Smooth muscle cell (in vitro differentiated cells): ENCODE data around the gene ST8SIA6. TPM values are rescaled to one million over a fixed set of nuclear protein-coding genes. Genes with fewer than 3 reads are reported as not detected.
A peak's percentile ranks its signal among the peaks of the same experiment; 100 is the strongest.

Experiments
- DNase-seq: peaks from one replicate; lab custom pipeline; 2025; ENCODE audit not compliant: unreplicated experiment; lab: John Stamatoyannopoulos, UW
- H2AFZ ChIP-seq: fragments of 200-600 bp; sonication (generic); 2 replicates; pipeline ENCODE4 v1.6.0; 2016; ENCODE audit warnings: antibody characterized with exemption, low read depth, mild to moderate bottlenecking
- H3F3A ChIP-seq: fragments of 200-600 bp; sonication (generic); 2 replicates; pipeline ENCODE4 v1.6.0; 2017; ENCODE audit warnings: antibody characterized with exemption, low read depth
- H3K27ac ChIP-seq: fragments of 200-600 bp; sonication (generic); 2 replicates; pipeline ENCODE4 v1.5.1; 2016; ENCODE audit warnings: low read depth, mild to moderate bottlenecking
- H3K27me3 ChIP-seq: fragments of 200-600 bp; sonication (generic); 2 replicates; pipeline ENCODE4 v1.6.1; 2016; ENCODE audit warnings: low read depth, mild to moderate bottlenecking
- H3K36me3 ChIP-seq: fragments of 200-600 bp; sonication (generic); 2 replicates; pipeline ENCODE4 v1.5.1; 2016; ENCODE audit warnings: low read depth
- H3K4me1 ChIP-seq: fragments of 200-600 bp; sonication (generic); 2 replicates; pipeline ENCODE4 v1.5.1; 2016; ENCODE audit warnings: low read depth
- H3K4me2 ChIP-seq: fragments of 200-600 bp; sonication (generic); 2 replicates; pipeline ENCODE4 v1.6.0; 2016; ENCODE audit warnings: mild to moderate bottlenecking
- H3K4me3 ChIP-seq: fragments of 200-600 bp; sonication (generic); 2 replicates; pipeline ENCODE4 v1.5.1; 2016; ENCODE audit warnings: mild to moderate bottlenecking
- H3K79me2 ChIP-seq: fragments of 200-600 bp; sonication (generic); 2 replicates; pipeline ENCODE4 v1.6.0; 2016; ENCODE audit warnings: low read depth, mild to moderate bottlenecking
- H3K9ac ChIP-seq: fragments of 200-600 bp; sonication (generic); 2 replicates; pipeline ENCODE4 v1.6.0; 2016; ENCODE audit warnings: low read depth
- H3K9me3 ChIP-seq: fragments of 200-600 bp; sonication (generic); replicated peaks from 2 replicates; pipeline ENCODE4 v1.5.1; 2016; ENCODE audit warnings: low read depth
- H4K20me1 ChIP-seq: fragments of 200-600 bp; sonication (generic); 2 replicates; pipeline ENCODE4 v1.6.0; 2016; ENCODE audit warnings: low read depth
- WGBS: methylation state at CpG from one replicate; pipeline ENCODE4 v1.1.7; 2016; ENCODE audit warnings: low lambda C conversion rate; 5-methylcytosine and 5-hydroxymethylcytosine counted together
- polyA plus RNA-seq: library from polyadenylated mRNA; unstranded; fragments of >200 nt; fragmentation: Nextera tagmentation; extraction: Ambion mirVana; gene quantifications from 2 replicates; pipeline ENCODE4 v1.2.1, GENCODE V29; 2016
- total RNA-seq: library from RNA; depleted of rRNA; stranded (reverse); fragments of >200 nt; gene quantifications from 2 replicates; pipeline ENCODE4 v1.2.3, GENCODE V29; 2014
- TF ChIP-seq, protein P1 (sequence below): fragments of 200-600 bp; sonication (generic); IDR thresholded peaks from 2 replicates; pipeline ENCODE4 v1.5.1; 2017; ENCODE audit warnings: borderline replicate concordance, mild to moderate bottlenecking, antibody characterized with exemption; ENCODE audit not compliant: insufficient read depth, poor library complexity, severe bottlenecking

ST8SIA6 gene
- total and polyA plus RNA-seq, 2 experiments from 2014 or later: 0.24 TPM; not detected in 1

DNA sequence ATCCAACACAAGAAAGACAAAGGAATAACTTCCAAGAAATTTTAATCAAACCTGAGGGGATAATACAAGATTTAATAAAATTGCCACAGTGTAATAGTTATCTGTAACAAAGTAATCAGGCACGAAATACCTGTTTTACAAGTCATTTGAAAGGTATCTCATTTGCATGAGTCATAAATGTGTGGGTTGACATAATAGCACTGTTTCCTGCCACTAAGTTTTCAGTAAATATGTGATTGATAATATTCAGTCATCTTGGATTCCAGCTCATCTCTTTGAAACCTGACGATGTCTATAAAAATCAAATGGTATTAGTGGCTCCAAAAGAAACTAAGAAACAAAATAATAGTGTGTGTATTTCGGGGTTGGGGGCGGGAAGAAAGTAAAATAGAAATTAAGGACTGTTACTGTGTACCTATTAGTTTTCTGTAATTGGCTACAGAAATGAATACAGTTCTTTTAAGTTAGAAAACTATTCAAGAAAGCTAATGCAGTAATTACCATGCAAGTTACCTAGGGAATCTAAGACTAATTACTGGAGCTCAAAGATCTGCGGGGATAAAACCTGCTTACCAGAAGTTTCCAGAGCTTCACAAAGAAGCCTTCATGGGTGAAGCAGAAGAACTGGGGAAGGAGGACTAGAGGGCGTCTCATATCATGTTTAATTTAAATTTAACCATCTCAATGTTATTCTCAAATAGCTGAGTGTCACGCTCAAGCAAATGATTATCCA lies 100.7 kb downstream of the ST8SIA6 start:
- TF ChIP-seq, protein P1, sequence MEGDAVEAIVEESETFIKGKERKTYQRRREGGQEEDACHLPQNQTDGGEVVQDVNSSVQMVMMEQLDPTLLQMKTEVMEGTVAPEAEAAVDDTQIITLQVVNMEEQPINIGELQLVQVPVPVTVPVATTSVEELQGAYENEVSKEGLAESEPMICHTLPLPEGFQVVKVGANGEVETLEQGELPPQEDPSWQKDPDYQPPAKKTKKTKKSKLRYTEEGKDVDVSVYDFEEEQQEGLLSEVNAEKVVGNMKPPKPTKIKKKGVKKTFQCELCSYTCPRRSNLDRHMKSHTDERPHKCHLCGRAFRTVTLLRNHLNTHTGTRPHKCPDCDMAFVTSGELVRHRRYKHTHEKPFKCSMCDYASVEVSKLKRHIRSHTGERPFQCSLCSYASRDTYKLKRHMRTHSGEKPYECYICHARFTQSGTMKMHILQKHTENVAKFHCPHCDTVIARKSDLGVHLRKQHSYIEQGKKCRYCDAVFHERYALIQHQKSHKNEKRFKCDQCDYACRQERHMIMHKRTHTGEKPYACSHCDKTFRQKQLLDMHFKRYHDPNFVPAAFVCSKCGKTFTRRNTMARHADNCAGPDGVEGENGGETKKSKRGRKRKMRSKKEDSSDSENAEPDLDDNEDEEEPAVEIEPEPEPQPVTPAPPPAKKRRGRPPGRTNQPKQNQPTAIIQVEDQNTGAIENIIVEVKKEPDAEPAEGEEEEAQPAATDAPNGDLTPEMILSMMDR: no peak
- Histone ChIP-seq H3F3A (no peaks in the 10 kb centered on the region), H3K36me3 (no peaks in the 10 kb centered on the region), H3K79me2 (no peaks in the 10 kb centered on the region), H3K4me3 (no peak overlapping the region), H3K27ac (peak overlapping the region; percentile 48), H3K4me1 (no peaks in the 10 kb centered on the region), H3K27me3 (no peaks in the 10 kb centered on the region), H3K4me2 (no peak overlapping the region), H3K9ac (no peak overlapping the region), H4K20me1 (no peaks in the 10 kb centered on the region), H3K9me3 (no peaks in the 10 kb centered on the region), H2AFZ (no peak overlapping the region)
- DNase-seq: no peak
- 77% methylated on average over 7 of the region's 7 CpGs for WGBS

DNA sequence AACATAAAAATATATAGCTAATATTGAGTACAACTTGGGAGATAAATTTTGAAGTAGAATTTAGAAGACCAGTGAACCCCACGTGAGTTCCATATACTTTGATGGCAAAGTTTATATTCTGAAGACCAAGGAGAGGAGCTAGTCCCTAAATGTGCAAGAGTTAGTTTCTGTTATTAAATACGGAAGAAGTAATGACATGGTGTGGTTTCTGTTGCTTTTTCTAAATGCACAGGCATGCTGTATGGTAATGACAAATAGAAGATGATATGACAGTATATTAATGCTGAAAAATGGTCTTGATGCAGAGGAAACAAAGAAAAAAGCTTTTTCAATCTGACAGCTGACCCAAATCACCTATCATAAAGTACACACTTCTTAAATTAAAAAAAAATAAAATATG lies 101.8 kb downstream of the ST8SIA6 start:
- Histone ChIP-seq H3K4me1 (no peaks in the 10 kb centered on the region), H3K9me3 (no peaks in the 10 kb centered on the region), H3K27me3 (no peaks in the 10 kb centered on the region), H4K20me1 (no peaks in the 10 kb centered on the region), H3K27ac (no peak overlapping the region), H3K4me3 (no peak overlapping the region), H3K79me2 (no peaks in the 10 kb centered on the region), H3F3A (no peaks in the 10 kb centered on the region), H3K9ac (no peak overlapping the region), H3K36me3 (no peaks in the 10 kb centered on the region), H2AFZ (no peak overlapping the region), H3K4me2 (no peak overlapping the region)
- DNase-seq: no peak
- WGBS: 85% methylated on average over 2 of the region's 2 CpGs
- TF ChIP-seq, protein P1: no peak

DNA sequence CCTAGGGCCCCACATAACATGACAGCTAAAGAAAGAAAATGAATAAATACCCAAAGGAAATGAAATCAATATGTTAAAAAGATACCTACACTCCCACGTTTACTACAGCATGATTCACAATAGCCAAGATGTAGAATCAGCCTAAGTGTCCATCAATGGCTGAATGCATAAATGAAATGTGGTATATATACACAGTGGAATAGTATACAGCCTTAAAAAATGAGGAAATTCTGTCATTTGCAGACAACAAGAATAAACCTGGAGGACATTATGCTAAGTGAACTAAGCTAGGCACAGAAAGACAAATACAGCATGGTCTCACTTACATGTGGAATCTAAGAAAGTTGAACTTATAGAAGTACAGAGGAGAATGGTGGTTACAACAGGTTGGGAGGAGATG lies 102.9 kb downstream of the ST8SIA6 start:
- no peaks in the 10 kb centered on the region for H3K36me3 ChIP-seq
- DNase-seq: no peak
- no peaks in the 10 kb centered on the region for H4K20me1 ChIP-seq
- no peak overlapping the region for H3K27ac ChIP-seq
- no peak overlapping the region for H3K4me2 ChIP-seq
- no peak overlapping the region for H3K9ac ChIP-seq
- H3K79me2 ChIP-seq: no peaks in the 10 kb centered on the region
- TF ChIP-seq, protein P1: no peak
- H3K9me3 ChIP-seq: no peaks in the 10 kb centered on the region
- H3K27me3 ChIP-seq: no peaks in the 10 kb centered on the region
- no peaks in the 10 kb centered on the region for H3K4me1 ChIP-seq
- no peak overlapping the region for H2AFZ ChIP-seq
- WGBS: 83% methylated on average over 1 of the region's 1 CpG
- no peaks in the 10 kb centered on the region for H3F3A ChIP-seq
- no peak overlapping the region for H3K4me3 ChIP-seq

DNA sequence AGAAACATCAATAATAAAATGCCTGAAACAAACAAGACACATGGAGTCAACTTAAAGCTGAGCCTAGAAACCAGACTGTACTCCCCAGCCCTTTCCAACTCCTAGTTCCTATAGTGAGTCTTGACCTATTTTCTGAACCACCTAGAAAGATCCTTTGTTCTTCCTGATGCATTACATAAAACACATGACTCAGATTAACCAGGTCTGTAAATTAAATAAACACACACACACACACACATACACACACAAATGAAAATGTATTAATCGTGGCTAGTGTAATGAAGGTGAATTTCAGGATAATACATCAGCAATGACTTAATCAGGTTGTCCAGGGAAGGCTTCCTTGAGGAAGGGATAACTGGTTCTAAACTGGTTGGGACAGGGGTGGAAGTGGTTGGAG lies 104.7 kb downstream of the ST8SIA6 start:
- Histone ChIP-seq H3K4me1 (no peaks in the 10 kb centered on the region), H3K9me3 (no peaks in the 10 kb centered on the region), H2AFZ (no peak overlapping the region), H3K36me3 (no peaks in the 10 kb centered on the region), H3K79me2 (no peaks in the 10 kb centered on the region), H3K4me2 (no peak overlapping the region), H3K4me3 (no peak overlapping the region), H3K9ac (no peak overlapping the region), H4K20me1 (no peaks in the 10 kb centered on the region), H3K27me3 (no peaks in the 10 kb centered on the region), H3F3A (no peaks in the 10 kb centered on the region), H3K27ac (no peak overlapping the region)
- 88% methylated on average over 1 of the region's 1 CpG for WGBS
- no peak for DNase-seq
- TF ChIP-seq, protein P1: no peak
